GM20431 (cell line): ENCODE measurements around the gene DOCK10.
"Not testable (repeated sequence)": the region's sequence is repeated elsewhere in the genome, so short reads cannot be mapped to it uniquely, and the experiment has no call there.

Experiments
- in situ Hi-C: fragments of 300-500 bp; cut with MseI, MboI; formaldehyde crosslinking; loops from one replicate; pipeline ENCODE4 v1.15.0; 2020; ENCODE audit warnings: low sequenced_read_pairs; ENCODE audit not compliant: unreplicated experiment

DOCK10 gene

GRCh38 chr2:224952936-224953657, 89.2 kb downstream of the DOCK10 start:
- in situ Hi-C loops, result no loop called here

GRCh38 chr2:224951723-224952481, 90.4 kb downstream of the DOCK10 start:
- in situ Hi-C loops, result no loop called here

- in situ Hi-C loops, result no loop called here
Measured at GRCh38 chr2:224948859-224949258, 93.4 kb downstream of the DOCK10 start.

- in situ Hi-C loops, result no loop called here
Measured at GRCh38 chr2:224948005-224948404, 94.3 kb downstream of the DOCK10 start.

GRCh38 chr2:224947566-224947965, 94.7 kb downstream of the DOCK10 start:
- in situ Hi-C loops, result no loop called here

- in situ Hi-C loops, result no loop called here
Measured at GRCh38 chr2:224946895-224947294, 95.4 kb downstream of the DOCK10 start.

- in situ Hi-C loops, result no loop called here
Measured at GRCh38 chr2:224944707-224945547, 97.3 kb downstream of the DOCK10 start.

GRCh38 chr2:224943601-224944041, 98.6 kb downstream of the DOCK10 start:
- in situ Hi-C loops, result not testable (repeated sequence)

GRCh38 chr2:224941960-224942359, 100.3 kb downstream of the DOCK10 start:
- in situ Hi-C loops, result no loop called here

- in situ Hi-C loops, result no loop called here
Measured at GRCh38 chr2:224940618-224941017, 101.7 kb downstream of the DOCK10 start.

- in situ Hi-C loops, result loop anchor here (10.0 kb wide), 1 partner anchor 56 kb away; no protein-coding TSS in a partner anchor
Measured at GRCh38 chr2:224938651-224939182, 103.6 kb downstream of the DOCK10 start.

GRCh38 chr2:224937887-224938286, 104.4 kb downstream of the DOCK10 start:
- in situ Hi-C loops, result loop anchor here (10.0 kb wide), 1 partner anchor 57 kb away; no protein-coding TSS in a partner anchor

GRCh38 chr2:224934526-224935188, 107.6 kb downstream of the DOCK10 start:
- in situ Hi-C loops, result loop anchor here (10.0 kb wide), 1 partner anchor 60 kb away; no protein-coding TSS in a partner anchor

GRCh38 chr2:224933431-224933830, 108.8 kb downstream of the DOCK10 start:
- in situ Hi-C loops, result loop anchor here (10.0 kb wide), 1 partner anchor 61 kb away; no protein-coding TSS in a partner anchor

GRCh38 chr2:224932522-224932921, 109.7 kb downstream of the DOCK10 start:
- in situ Hi-C loops, result loop anchor here (10.0 kb wide), 1 partner anchor 62 kb away; no protein-coding TSS in a partner anchor

GRCh38 chr2:224931956-224932355, 110.3 kb downstream of the DOCK10 start:
- in situ Hi-C loops, result loop anchor here (10.0 kb wide), 1 partner anchor 63 kb away; no protein-coding TSS in a partner anchor

GRCh38 chr2:224930990-224931389, 111.3 kb downstream of the DOCK10 start:
- in situ Hi-C loops, result loop anchor here (10.0 kb wide), 1 partner anchor 64 kb away; no protein-coding TSS in a partner anchor

- in situ Hi-C loops, result loop anchor here (10.0 kb wide), 1 partner anchor 65 kb away; no protein-coding TSS in a partner anchor
Measured at GRCh38 chr2:224930124-224930523, 112.1 kb downstream of the DOCK10 start.

GRCh38 chr2:224929512-224929911, 112.8 kb downstream of the DOCK10 start:
- in situ Hi-C loops, result no loop called here
